Endodermal cell (in vitro differentiated cells): ENCODE results near the gene ULBP1. TPM values are rescaled to one million over a fixed set of nuclear protein-coding genes. Genes with fewer than 3 reads are reported as not detected.
"Not testable (repeated sequence)": the region's sequence is repeated elsewhere in the genome, so short reads cannot be mapped to it uniquely, and the experiment has no call there.

ENCODE experiments used
- DNase-seq: peaks from one replicate; pipeline ENCODE4 v3.0.0-alpha.2; 2017
- H3K27ac ChIP-seq: 2 replicates; pipeline ENCODE4 v1.5.1; 2013; ENCODE audit warnings: mild to moderate bottlenecking, low read depth, low read length, moderate library complexity
- H3K27me3 ChIP-seq: 2 replicates; pipeline ENCODE4 v1.6.1; 2013; ENCODE audit warnings: mild to moderate bottlenecking, low read length, moderate library complexity; ENCODE audit not compliant: insufficient read depth, control insufficient read depth, poor library complexity, severe bottlenecking
- H3K36me3 ChIP-seq: 2 replicates; pipeline ENCODE4 v1.7.0; 2013; ENCODE audit warnings: mild to moderate bottlenecking, low read length, moderate library complexity; ENCODE audit not compliant: control insufficient read depth, insufficient read depth
- H3K4me1 ChIP-seq: one replicate; pipeline ENCODE4 v1.7.0; 2013; ENCODE audit warnings: low read length; ENCODE audit not compliant: control insufficient read depth, insufficient read depth
- H3K4me3 ChIP-seq: 2 replicates; pipeline ENCODE4 v1.5.1; 2013; ENCODE audit warnings: mild to moderate bottlenecking, low read length, moderate library complexity
- H3K9ac ChIP-seq: 2 replicates; pipeline ENCODE4 v1.6.1; 2013; ENCODE audit warnings: mild to moderate bottlenecking, low read length, moderate library complexity; ENCODE audit not compliant: poor library complexity, severe bottlenecking; ENCODE audit errors: extremely low read depth
- H3K9me3 ChIP-seq: 2 replicates; pipeline ENCODE4 v1.6.1; 2013; ENCODE audit warnings: mild to moderate bottlenecking, low read length, moderate library complexity; ENCODE audit not compliant: control insufficient read depth
- H3K27ac Mint-ChIP-seq: 2 replicates; pipeline ENCODE4 v1.8.0; 2020; ENCODE audit warnings: mixed read lengths
- H3K27me3 Mint-ChIP-seq: 2 replicates; pipeline ENCODE4 v1.8.0; 2021; ENCODE audit warnings: mild to moderate bottlenecking, mixed read lengths; ENCODE audit not compliant: insufficient read depth
- H3K36me3 Mint-ChIP-seq: 2 replicates; pipeline ENCODE4 v1.8.0; 2020; ENCODE audit warnings: low read depth, mixed read lengths
- H3K4me1 Mint-ChIP-seq: 2 replicates; pipeline ENCODE4 v1.8.0; 2020; ENCODE audit warnings: mixed read lengths
- H3K4me3 Mint-ChIP-seq: 2 replicates; pipeline ENCODE4 v1.8.0; 2020; ENCODE audit warnings: mild to moderate bottlenecking, moderate library complexity, mixed read lengths
- H3K9me3 Mint-ChIP-seq: 2 replicates; pipeline ENCODE4 v1.8.0; 2020; ENCODE audit warnings: mild to moderate bottlenecking, mixed read lengths
- WGBS, 2 experiments: methylation state at CpG; one replicate each; pipeline versions ENCODE4 v1.1.5 to v1.1.7; 2013; ENCODE audit warnings: missing lambda C conversion rate in 2 of 2, mixed read lengths in 1 of 2; ENCODE audit not compliant: insufficient coverage in 1 of 2, insufficient read length in 1 of 2; 5-methylcytosine and 5-hydroxymethylcytosine counted together
- total RNA-seq, 2 donors: library from RNA; stranded (reverse); fragmentation: NEBNext Ultra II Directional in 1 of 2; extraction: Animal tissue kit (Norgen Biotek cat#: 25700) in 1 of 2; gene quantifications; 2 replicates in 1 of 2; 3 replicates in 1 of 2; pipeline ENCODE4 v1.2.1, GENCODE V29; 2021
- TF ChIP-seq, protein P1 (sequence below): fragments of 200-600 bp; sonication (generic); conservative IDR thresholded peaks from 2 replicates; pipeline ENCODE4 v1.5.0; 2021; ENCODE audit warnings: antibody characterized with exemption, mild to moderate bottlenecking

Gene ULBP1
- total RNA-seq, 2 donors from 2014 or later: 0.31 to 0.55 TPM

- not testable (repeated sequence) for H3K4me3 ChIP-seq, H3K9ac ChIP-seq, H3K9me3 Mint-ChIP-seq, H3K4me1 Mint-ChIP-seq, H3K36me3 Mint-ChIP-seq, H3K27ac ChIP-seq, H3K4me1 ChIP-seq, H3K4me3 Mint-ChIP-seq, H3K9me3 ChIP-seq, H3K36me3 ChIP-seq, H3K27ac Mint-ChIP-seq
- H3K27me3 ChIP-seq: peaks cover 76% of the 10 kb centered on the region
- peaks cover 85% of the 10 kb centered on the region for H3K27me3 Mint-ChIP-seq
- 60 to 61% methylated on average over 6 to 7 of the region's 7 CpGs for WGBS, 2 experiments
- DNase-seq: peak; percentile 14
Observed at GRCh38 chr6:149946631-149947030, 17.1 kb upstream of the ULBP1 start.

DNA sequence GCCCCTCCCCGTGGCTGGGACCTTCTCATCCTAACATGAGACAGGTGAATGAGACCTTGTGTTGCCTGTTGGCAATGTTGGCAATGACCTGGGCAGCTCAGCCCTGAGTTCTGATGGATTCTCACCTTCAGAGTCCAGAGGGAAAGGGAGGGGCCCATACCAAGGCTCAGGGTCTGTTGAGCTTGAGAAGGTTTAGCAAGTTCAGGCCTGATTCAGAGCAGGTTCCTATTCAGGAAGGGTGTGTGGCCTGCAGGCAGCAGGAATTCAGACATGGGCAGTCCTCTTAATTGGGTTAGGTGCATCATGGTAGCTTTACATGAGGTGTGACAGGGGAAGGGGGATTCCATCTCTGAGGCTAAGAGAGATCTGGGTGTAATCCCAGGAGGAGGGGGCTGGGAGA is 16.2 kb upstream of the ULBP1 start:
- H3K4me3 ChIP-seq, H3K4me3 Mint-ChIP-seq, H3K36me3 ChIP-seq, DNase-seq, H3K9ac ChIP-seq, H3K4me1 Mint-ChIP-seq, H3K27ac Mint-ChIP-seq, H3K36me3 Mint-ChIP-seq, H3K9me3 ChIP-seq, H3K9me3 Mint-ChIP-seq, H3K27ac ChIP-seq, H3K4me1 ChIP-seq: not testable (repeated sequence)
- peaks cover 76% of the 10 kb centered on the region for H3K27me3 ChIP-seq
- WGBS, 2 experiments: no CpG with 5 or more reads among the region's 1 CpG
- H3K27me3 Mint-ChIP-seq: peaks cover 85% of the 10 kb centered on the region

DNA sequence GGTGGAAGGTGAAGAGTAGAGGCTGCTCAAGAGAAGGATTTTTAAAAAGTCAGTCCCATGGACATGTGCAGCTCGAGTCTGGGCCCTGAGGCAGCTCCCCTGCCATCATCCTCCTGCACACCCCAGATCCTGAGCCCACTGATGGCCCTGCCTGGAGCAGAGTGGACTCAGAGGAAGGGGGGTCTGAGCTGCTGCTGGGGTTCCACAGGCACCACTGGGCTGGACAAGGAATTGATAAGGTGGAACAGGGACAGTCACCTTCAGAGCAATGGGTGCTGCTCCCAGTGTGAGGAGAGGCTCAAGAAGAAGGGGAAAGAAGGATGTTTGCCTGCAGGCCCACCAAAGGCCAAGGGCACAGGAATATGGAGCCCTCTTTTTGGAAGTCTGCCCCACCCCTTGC is 15.7 kb upstream of the ULBP1 start:
- H3K9ac ChIP-seq: no peak overlapping the region
- H3K9me3 ChIP-seq: no peaks in the 10 kb centered on the region
- Mint-ChIP-seq H3K4me3 (no peak overlapping the region), H3K4me1 (no peaks in the 10 kb centered on the region), H3K27me3 (peaks cover 85% of the 10 kb centered on the region), H3K9me3 (no peaks in the 10 kb centered on the region), H3K27ac (no peak overlapping the region), H3K36me3 (no peaks in the 10 kb centered on the region)
- no peak overlapping the region for H3K4me3 ChIP-seq
- peaks cover 76% of the 10 kb centered on the region for H3K27me3 ChIP-seq
- no peaks in the 10 kb centered on the region for H3K4me1 ChIP-seq
- no peaks in the 10 kb centered on the region for H3K36me3 ChIP-seq
- TF ChIP-seq, protein P1, sequence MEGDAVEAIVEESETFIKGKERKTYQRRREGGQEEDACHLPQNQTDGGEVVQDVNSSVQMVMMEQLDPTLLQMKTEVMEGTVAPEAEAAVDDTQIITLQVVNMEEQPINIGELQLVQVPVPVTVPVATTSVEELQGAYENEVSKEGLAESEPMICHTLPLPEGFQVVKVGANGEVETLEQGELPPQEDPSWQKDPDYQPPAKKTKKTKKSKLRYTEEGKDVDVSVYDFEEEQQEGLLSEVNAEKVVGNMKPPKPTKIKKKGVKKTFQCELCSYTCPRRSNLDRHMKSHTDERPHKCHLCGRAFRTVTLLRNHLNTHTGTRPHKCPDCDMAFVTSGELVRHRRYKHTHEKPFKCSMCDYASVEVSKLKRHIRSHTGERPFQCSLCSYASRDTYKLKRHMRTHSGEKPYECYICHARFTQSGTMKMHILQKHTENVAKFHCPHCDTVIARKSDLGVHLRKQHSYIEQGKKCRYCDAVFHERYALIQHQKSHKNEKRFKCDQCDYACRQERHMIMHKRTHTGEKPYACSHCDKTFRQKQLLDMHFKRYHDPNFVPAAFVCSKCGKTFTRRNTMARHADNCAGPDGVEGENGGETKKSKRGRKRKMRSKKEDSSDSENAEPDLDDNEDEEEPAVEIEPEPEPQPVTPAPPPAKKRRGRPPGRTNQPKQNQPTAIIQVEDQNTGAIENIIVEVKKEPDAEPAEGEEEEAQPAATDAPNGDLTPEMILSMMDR: no peak
- H3K27ac ChIP-seq: no peak overlapping the region
- WGBS, 2 experiments: 56% methylated on average over 1 of the region's 1 CpG; no CpG with 5 or more reads in 1 of the 2 experiments
- DNase-seq: peak; percentile 16

DNA sequence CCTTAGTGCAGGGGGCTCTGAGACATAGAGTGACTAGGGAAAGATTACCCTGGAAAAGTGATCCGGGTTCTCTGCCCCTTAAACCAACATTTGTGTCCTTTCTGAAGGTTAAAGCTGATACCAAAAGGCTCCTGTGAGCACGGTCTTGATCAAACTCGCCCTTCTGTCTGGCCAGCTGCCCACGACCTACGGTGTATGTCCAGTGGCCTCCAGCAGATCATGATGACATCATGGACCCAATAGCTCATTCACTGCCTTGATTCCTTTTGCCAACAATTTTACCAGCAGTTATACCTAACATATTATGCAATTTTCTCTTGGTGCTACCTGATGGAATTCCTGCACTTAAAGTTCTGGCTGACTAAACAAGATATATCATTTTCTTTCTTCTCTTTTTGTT is 15.1 kb upstream of the ULBP1 start:
- DNase-seq: no peak
- Mint-ChIP-seq H3K27me3 (peaks cover 85% of the 10 kb centered on the region), H3K9me3 (no peaks in the 10 kb centered on the region), H3K4me3 (no peak overlapping the region), H3K36me3 (no peaks in the 10 kb centered on the region), H3K4me1 (no peaks in the 10 kb centered on the region), H3K27ac (no peak overlapping the region)
- Histone ChIP-seq H3K27ac (no peak overlapping the region), H3K36me3 (no peaks in the 10 kb centered on the region), H3K4me1 (no peaks in the 10 kb centered on the region), H3K9ac (no peak overlapping the region), H3K27me3 (peaks cover 76% of the 10 kb centered on the region), H3K9me3 (no peaks in the 10 kb centered on the region), H3K4me3 (no peak overlapping the region)
- TF ChIP-seq, protein P1: no peak
- WGBS, 2 experiments: 79 to 88% methylated on average over 5 of the region's 5 CpGs
